Ascending aorta (tissue), 2 donors: ENCODE measurements around the gene PCDHB16. TPM values are rescaled to one million over a fixed set of nuclear protein-coding genes. Genes with fewer than 3 reads are reported as not detected.
"Not testable (repeated sequence)": the region's sequence is repeated elsewhere in the genome, so short reads cannot be mapped to it uniquely, and the experiment has no call there.

Experiments used
- DNase-seq, 2 donors: peaks; one replicate each; pipeline ENCODE4 v3.0.0-alpha.2; 2019; ENCODE audit warnings: low spot score in 2 of 2
- H3K27ac ChIP-seq, 2 donors: fragments of 200-600 bp; sonication (generic); one replicate each; pipeline ENCODE4 v1.5.1; 2016 to 2017; ENCODE audit warnings: mild to moderate bottlenecking in 1 of 2
- H3K27me3 ChIP-seq: fragments of 200-600 bp; sonication (generic); one replicate; pipeline ENCODE4 v1.5.1; 2017
- H3K36me3 ChIP-seq, 2 donors: fragments of 200-600 bp; sonication (generic); one replicate each; pipeline ENCODE4 v1.5.1; 2016
- H3K4me1 ChIP-seq, 2 donors: fragments of 200-600 bp; sonication (generic); one replicate each; pipeline ENCODE4 v1.5.1; 2016 to 2017; ENCODE audit warnings: mild to moderate bottlenecking in 1 of 2
- H3K4me3 ChIP-seq, 2 donors: fragments of 200-600 bp; sonication (generic); one replicate each; pipeline ENCODE4 v1.5.1; 2016 to 2017; ENCODE audit warnings: mild to moderate bottlenecking in 1 of 2
- H3K9me3 ChIP-seq, 2 donors: fragments of 200-600 bp; sonication (generic); one replicate each; pipeline ENCODE4 v1.5.1; 2016
- CTCF ChIP-seq, 3 experiments: fragments of 200-600 bp in 2 of 3; fragments of 450-650 bp in 1 of 3; sonication (generic) in 2 of 3; IDR thresholded peaks; one replicate each; pipeline ENCODE4 v1.5.1; 2016 to 2019; ENCODE audit warnings: antibody characterized with exemption in 3 of 3, mild to moderate bottlenecking in 1 of 3, moderate library complexity in 1 of 3
- intact Hi-C: fragments of 100-400 bp; cut with DNase I; formaldehyde crosslinking; loops from one replicate; pipeline ENCODE4 v1.15.1; 2023
- total RNA-seq: library from RNA; depleted of rRNA; stranded (reverse); fragments of >200 nt; gene quantifications from one replicate; pipeline ENCODE4 v1.1.0, GENCODE V29; 2016

The PCDHB16 gene
- total RNA-seq, 1 donor from 2014 or later, result 18.3 TPM

- no peak for TF ChIP-seq CTCF (IDR thresholded peaks at IDR 0.05)
- intact Hi-C loops, result no loop called here
- no peaks in the 10 kb centered on the region for H3K4me1 ChIP-seq
- H3K36me3 ChIP-seq, result no peaks in the 10 kb centered on the region
- H3K27me3 ChIP-seq, result no peaks in the 10 kb centered on the region
- peaks cover 45 to 84% of the 10 kb centered on the region in 2 donors for H3K9me3 ChIP-seq
- peak overlapping the region; percentile 18 to 28 for H3K4me3 ChIP-seq
- no peak overlapping the region for H3K27ac ChIP-seq
- no peak for DNase-seq
Measured at GRCh38 chr5:141150224-141150992, 31.8 kb upstream of the PCDHB16 start.

GRCh38 chr5:141150993-141151325 lies 31.2 kb upstream of the PCDHB16 start:
- Histone ChIP-seq H3K36me3 (no peaks in the 10 kb centered on the region), H3K27me3 (no peaks in the 10 kb centered on the region), H3K9me3 (peaks cover 50 to 84% of the 10 kb centered on the region in 2 donors), H3K4me3 (no peak overlapping the region), H3K4me1 (no peaks in the 10 kb centered on the region), H3K27ac (no peak overlapping the region)
- no peak for DNase-seq
- intact Hi-C loops, result no loop called here
- no peak for TF ChIP-seq CTCF (IDR thresholded peaks at IDR 0.05)

GRCh38 chr5:141151632-141152031 lies 30.6 kb upstream of the PCDHB16 start:
- H3K9me3 ChIP-seq, result peaks cover 55 to 88% of the 10 kb centered on the region in 2 donors
- H3K4me1 ChIP-seq, H3K27me3 ChIP-seq: not testable (repeated sequence)

GRCh38 chr5:141152096-141152495 lies 30.1 kb upstream of the PCDHB16 start:
- H3K4me1 ChIP-seq, H3K27ac ChIP-seq, H3K27me3 ChIP-seq, intact Hi-C loops, H3K4me3 ChIP-seq, H3K36me3 ChIP-seq, DNase-seq: not testable (repeated sequence)
- H3K9me3 ChIP-seq, result peaks cover 59 to 92% of the 10 kb centered on the region in 2 donors

More at GRCh38 chr5:141151632-141152031, 30.6 kb upstream of the PCDHB16 start:
- H3K36me3 ChIP-seq, intact Hi-C loops, H3K4me3 ChIP-seq, DNase-seq, H3K27ac ChIP-seq: not testable (repeated sequence)

- Histone ChIP-seq H3K27me3 (no peaks in the 10 kb centered on the region), H3K9me3 (peaks cover 46 to 92% of the 10 kb centered on the region in 2 donors), H3K27ac (no peak overlapping the region), H3K4me3 (no peak overlapping the region), H3K4me1 (no peaks in the 10 kb centered on the region), H3K36me3 (no peaks in the 10 kb centered on the region)
- no peak for DNase-seq
- intact Hi-C loops, result no loop called here
- no peak for TF ChIP-seq CTCF (IDR thresholded peaks at IDR 0.05)
Measured at GRCh38 chr5:141155540-141156374, 26.4 kb upstream of the PCDHB16 start.

- H3K36me3 ChIP-seq, H3K4me3 ChIP-seq, H3K27ac ChIP-seq, H3K4me1 ChIP-seq, intact Hi-C loops, H3K27me3 ChIP-seq, DNase-seq: not testable (repeated sequence)
- peaks cover 39 to 84% of the 10 kb centered on the region in 2 donors for H3K9me3 ChIP-seq
Measured at GRCh38 chr5:141157356-141157755, 24.8 kb upstream of the PCDHB16 start.

GRCh38 chr5:141157901-141158300 lies 24.3 kb upstream of the PCDHB16 start:
- H3K4me3 ChIP-seq, H3K36me3 ChIP-seq, H3K4me1 ChIP-seq, DNase-seq, H3K27me3 ChIP-seq, H3K27ac ChIP-seq, intact Hi-C loops: not testable (repeated sequence)
- peaks cover 36 to 86% of the 10 kb centered on the region in 2 donors for H3K9me3 ChIP-seq
